Measurements from ENCODE around the gene C10orf71.
A peak's percentile ranks its signal among the peaks of the same experiment; 100 is the strongest.

Gene C10orf71

DNA sequence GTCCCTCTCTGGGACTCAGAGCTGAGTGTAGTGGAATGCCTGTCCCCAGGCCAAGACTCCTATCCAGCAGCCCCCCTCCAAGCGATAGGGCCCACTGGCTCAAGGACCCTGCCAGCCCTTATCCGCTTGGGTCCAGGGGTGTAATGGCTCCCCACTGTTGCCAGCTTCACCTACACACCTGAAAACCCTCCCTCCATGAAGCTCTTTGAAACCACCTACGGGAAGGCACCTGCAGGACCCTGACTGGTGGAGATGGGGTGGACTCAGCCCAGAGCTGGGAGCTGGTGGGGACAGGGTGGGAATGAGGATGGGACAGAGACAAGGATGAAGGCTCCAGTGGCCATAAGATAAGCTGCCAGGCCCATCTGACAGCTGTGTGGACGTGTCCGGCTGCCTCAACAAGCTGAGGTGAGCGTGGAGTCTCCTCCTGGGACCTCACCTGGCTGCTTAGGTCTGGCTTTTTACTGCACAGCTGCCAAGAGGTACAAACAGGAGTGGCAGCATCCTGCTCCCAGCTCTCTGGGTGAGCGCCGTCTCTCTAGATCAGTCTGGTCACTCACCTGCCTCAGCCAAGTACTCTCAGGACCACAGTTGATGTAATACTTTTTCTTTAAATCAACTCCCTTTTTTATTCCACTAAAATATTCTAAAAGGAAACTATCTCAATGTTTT lies 55.1 kb downstream of the C10orf71 start:
- DNase-seq (ENCODE audit: low read depth): no peak
- H3K4me3 ChIP-seq (ENCODE audit: low read depth, low read length): no peak overlapping the region

DNA sequence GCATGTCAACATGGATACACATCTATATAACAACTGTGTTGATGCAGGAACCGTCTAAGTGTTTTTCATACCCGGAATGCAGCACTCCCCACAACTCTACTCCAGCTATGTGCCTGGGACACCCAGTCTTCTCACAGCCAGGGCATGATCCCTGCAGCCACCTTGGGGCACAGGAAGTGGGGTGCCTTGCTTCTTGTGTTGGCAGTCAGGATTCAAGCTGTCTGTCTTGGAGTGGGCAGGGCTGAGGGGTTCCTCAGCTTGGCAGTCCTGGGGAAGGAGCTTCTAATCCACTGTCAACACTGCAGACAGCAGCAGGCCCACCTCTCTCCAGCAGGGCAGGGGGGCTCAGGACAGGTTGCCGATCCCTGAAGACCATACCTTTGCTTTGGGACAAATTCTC lies 55.6 kb downstream of the C10orf71 start:
- no peak for DNase-seq (ENCODE audit: low read depth)
- no peak overlapping the region for H3K4me3 ChIP-seq (ENCODE audit: low read depth, low read length)

DNA sequence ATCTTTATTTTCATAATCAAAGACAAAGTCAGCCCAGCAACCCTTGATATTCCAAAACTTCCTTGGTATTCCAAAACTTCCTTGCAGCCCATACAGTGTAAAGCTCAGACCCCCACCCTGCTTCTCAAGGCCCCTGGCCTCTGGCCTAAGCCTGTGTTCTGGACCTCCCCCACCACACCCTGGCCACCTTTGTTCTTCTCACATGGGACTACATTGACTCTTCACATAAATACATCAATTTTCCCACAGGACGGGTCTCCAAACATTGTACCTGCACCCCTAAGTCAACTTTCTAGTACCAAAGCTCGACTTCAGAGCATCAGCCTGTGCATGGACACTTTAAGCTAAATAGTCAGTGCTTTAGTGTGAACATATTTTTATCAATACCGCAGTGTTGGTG lies 56.3 kb downstream of the C10orf71 start:
- DNase-seq (ENCODE audit: low read depth): no peak
- no peak overlapping the region for H3K4me3 ChIP-seq (ENCODE audit: low read depth, low read length)

DNA sequence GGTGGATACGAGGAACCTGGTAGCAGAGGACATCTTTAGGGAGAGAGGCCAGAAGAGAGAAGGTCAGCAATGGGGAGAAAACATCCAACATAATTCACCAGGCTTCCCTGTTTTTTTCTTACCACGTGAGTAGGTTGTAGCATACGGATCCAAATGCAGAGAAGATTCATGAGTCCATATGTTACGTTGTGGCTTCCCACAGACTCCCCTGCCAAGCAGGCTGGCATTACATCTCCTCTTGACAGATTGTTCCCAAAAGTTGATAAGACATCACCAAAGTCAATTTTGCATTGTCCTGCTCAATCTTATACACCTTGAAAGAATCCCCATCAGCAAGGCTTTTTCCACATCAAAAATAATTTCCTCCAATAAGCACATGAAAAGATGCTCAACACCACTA lies 57.2 kb downstream of the C10orf71 start:
- DNase-seq (ENCODE audit: low read depth): no peak
- H3K4me3 ChIP-seq (ENCODE audit: low read depth, low read length): no peak overlapping the region

DNA sequence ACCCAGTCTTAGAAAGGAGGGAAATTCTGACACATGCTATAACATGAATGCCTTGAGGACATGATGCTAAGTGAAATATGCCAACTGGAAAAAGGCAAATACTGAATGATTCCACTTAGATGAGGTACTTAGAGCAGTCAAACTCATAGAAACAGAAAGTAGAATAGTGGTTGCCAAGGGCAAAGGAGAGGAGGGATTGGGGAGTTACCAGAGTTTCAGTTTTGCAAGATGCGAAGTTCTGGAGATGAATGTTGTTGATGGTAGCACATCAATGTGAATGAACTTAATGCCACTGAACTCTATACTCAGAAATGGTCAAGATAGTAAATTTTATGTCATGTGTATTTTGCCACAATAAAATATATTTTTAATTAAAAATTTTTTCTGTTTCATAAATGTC lies 58.0 kb downstream of the C10orf71 start:
- no peak for DNase-seq (ENCODE audit: low read depth)
- no peak overlapping the region for H3K4me3 ChIP-seq (ENCODE audit: low read depth, low read length)

DNA sequence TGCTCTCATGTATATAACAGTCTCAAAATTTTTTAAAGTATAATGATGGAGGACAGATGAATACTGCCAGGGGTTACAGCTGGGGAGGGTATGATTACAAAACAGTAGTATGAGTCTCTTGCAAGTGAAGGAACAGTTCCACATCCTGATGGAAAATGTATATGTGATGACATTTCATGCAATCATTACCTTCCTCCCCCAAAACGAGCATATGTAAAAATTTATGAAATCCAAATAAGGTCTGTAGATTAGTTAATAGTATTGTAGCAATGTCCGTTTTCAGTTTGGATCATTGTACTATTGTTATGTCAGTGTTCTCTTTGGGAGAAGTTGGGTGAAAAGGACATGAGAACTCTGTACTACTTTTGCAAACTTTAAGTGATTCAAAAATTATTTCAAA lies 58.9 kb downstream of the C10orf71 start:
- DNase-seq (ENCODE audit: low read depth): no peak
- H3K4me3 ChIP-seq (ENCODE audit: low read depth, low read length): no peak overlapping the region

DNA sequence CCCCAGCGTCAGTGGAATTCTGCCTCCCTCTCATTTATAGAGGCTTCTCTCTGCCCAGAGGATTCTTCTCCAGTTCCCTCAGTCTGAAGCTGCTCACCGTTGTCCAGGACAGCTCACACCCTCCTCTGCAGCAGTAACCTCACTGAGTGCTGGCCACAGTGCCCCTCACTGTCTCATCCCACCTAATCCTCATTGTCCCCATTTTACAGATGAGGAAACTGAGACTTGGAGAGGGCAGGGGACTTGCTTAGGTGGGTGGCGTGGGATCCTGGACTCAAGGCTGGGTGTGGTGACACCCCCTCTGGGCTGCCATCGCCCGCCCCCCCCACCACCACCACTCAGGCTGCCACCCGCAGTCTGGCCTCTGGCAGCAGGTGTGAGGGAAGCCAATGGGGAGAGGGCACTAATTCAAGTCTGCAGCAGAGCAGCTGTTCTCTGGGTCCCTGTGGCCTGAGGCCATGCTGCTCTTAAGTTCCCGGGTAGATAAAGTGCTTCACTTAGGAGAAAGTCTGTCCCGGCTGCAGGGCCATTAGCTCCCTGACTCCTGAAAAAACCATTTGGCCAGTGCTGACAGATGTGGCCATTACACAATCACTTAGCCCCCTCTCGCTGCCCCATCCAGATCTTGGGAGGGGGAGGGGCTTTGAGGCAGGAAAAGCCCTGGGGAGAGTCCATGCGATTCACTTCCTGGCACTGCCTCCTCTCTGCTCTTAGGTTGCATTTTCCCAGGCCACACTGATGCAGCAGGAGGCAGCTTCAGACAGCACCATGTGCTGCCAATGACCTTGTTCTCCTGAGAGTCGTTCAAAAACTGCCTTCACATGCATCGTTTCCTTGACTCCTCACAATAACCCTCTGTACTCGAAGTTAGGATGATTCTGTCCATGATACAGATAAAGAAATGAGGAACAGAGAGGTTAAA lies 60.6 kb downstream of the C10orf71 start:
- peak; percentile 49 for DNase-seq (ENCODE audit: low read depth)
- no peak overlapping the region for H3K4me3 ChIP-seq (ENCODE audit: low read depth, low read length)

DNA sequence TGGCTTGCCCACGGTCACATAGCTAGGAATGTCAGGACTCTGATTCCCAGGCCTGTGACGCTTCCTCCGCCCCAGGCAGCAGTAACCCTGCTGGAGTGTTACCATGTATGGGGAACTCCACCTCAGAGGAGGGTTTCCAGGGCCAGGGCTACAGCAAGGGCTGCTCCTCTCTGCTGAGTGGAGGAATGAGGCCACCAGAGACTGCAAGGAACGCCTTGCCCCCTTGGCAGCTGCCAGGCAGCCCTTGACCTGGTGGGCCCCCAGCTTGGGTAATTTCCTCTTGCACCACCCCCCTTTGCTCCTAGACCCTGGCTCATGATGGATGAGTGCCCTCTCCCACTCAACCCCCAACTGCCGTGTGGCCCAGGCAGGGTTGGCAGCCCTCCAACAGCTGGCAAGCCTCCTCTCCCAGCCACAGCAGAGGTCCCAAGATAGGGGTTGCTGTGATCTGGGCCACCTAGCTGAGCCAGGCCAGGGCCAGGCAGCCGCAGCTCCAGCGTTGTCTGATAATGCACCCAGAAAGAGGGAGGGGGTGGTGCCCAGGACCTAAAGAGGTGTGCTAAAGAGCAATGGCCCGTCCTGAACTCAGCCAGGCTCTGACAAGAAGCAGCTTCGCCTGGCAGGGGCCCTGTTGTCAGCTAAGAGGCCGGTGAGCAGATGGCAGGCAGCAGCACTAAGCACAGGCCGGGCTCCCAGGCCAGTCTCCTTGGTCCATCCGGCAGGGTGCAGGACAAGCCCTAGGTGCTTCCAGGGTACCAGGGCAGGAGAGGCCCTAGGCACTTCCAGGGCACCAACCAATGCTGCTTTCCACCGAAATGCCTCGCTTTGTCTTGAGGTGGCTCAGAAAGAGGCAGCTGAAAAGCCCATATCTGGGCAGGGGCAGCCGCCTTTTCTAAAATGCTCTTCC lies 61.6 kb downstream of the C10orf71 start:
- no peak for DNase-seq (ENCODE audit: low read depth)
- no peak overlapping the region for H3K4me3 ChIP-seq (ENCODE audit: low read depth, low read length)

DNA sequence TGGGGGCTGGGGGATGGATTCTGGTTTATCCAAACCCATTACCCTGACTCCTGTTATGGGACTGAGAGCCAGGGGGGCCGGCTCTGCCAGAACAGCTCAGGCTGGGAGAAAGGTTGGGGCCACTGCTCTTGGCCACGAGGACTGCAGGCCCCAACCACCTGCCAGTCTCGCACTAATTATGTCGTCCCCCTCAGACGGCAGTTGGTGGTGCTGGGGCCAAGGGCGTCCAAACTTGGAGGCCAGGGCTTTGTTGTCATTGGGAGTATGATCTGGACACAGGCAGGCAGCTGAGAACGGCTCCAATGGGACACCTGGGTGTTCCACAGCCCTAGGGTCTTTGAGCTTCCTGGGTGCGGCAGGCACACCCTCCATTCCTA lies 62.2 kb downstream of the C10orf71 start:
- no peak for DNase-seq (ENCODE audit: low read depth)
- no peak overlapping the region for H3K4me3 ChIP-seq (ENCODE audit: low read depth, low read length)

DNA sequence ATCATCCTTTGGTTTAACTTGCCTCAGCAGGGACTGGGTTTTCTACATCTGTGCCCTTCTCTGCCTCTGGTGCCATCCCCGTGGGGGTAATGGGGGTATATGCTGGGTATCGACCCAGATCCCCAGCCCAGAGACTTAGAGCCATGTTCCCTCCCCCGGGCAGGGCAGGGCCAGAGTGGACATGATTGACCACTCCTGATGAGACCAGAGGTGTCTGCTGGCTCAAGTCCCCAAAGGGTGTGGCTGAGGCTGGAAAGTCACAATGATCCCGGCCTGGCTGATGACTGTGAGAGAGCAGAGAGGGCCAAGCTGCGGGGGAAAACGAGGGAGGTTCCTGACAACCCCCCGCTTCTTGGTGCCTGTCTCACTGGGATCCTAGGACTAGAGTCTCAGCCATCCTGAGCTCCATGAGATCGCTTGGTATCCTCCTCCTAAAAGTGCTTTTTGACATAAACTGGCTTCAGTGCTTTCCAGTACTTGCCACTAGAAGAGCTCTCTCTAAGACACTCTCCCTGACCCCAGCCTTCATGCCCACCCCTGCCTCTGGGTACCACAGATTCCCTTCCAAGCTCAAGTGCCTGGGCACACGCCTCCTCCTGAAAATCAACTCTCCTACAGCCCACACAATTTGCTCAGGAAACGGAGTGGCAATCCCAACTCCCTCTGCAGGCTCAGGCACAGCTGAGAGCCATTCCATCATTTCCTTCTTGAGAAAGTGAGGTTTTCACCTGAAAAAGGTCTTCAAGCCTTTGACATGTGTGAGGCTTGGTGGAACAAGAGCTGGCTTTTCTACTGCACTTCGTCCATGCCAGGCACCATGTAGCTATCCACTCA lies 63.0 kb downstream of the C10orf71 start:
- no peak overlapping the region for H3K4me3 ChIP-seq (ENCODE audit: low read depth, low read length)
- DNase-seq (ENCODE audit: low read depth): no peak

DNA sequence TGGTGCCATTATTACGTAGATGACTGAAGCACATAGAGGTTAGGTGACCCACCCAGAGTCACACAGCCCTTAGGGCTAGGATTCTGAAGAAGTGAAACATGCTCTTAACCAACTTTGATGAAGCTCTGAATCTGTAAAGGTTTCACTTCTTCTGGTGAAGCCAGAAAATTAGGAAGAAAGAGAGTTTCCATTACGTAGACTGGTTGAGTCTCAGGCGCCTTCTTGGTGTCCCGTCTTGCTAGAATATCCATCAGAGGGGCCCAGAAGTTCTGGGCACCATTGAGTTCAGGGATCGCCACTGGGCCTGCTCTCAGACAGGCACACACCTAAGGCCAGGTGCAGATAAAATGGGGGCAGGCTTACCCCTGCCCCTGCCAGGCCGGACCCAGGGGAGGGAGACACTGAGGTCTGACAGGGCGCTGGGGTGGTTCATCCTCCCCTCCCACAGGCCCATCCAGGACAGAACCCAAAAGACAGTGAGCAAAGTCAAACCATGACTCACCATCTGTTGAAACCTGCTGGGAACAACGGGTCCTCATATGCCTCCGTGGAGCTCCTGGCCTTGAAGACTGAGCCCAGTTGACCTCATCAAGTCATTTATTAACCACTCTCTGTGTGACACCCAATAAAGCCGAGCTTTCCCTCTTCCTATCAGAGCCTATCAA lies 63.8 kb downstream of the C10orf71 start:
- no peak for DNase-seq (ENCODE audit: low read depth)
- no peak overlapping the region for H3K4me3 ChIP-seq (ENCODE audit: low read depth, low read length)

DNA sequence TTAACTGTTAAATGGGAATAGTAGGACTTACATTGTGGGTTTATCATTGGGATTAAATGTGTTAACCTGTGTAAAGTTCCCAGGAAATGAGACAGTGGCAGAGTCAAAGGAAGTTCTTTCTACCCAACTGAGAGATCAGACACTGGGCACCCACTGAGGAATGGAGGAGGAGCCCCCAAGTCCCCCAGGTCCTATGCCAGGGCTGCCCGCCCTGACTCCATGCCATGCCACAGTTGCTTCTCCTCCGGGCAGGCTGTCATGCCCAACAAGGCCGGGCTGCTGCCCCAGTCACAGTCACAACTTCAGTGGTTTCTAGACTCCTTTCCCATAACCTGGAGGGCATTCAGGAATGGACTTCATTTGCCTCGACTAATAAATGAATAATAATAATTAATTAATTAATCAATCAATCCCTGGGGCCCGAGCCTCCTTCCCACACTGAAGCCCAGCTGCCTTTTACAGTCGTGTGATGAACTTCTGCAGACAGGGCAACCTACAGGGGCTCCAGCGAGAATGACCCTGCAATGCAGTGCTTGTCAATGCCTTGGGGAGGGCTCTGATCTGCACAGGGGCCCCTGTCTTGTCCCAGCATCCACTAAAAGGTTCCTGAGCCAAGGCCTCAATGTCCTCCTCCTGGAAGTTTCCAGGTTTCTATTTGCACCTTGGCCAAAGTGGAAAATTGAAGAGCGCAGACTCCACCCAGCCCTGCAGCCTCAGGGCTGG lies 64.5 kb downstream of the C10orf71 start:
- no peak for DNase-seq (ENCODE audit: low read depth)
- H3K4me3 ChIP-seq (ENCODE audit: low read depth, low read length): no peak overlapping the region

DNA sequence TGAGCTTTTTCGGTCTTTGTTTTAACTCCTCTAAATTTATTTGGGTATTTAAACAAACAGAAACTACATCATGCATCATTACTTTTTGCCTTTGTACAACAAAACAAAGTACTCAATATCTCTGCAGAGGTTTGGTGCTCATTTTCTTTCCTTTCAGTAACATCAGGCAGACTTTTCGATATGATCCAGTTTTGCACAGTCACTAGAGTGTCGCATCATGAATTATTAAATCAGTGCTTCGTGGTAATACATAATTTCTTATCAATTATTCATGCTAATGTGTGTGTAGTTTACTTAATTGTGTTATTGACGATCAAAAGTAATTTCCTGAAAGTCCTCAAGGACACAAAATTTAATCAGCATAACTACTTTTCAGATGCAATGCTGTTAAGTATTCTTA lies 65.1 kb downstream of the C10orf71 start:
- H3K4me3 ChIP-seq (ENCODE audit: low read depth, low read length): no peak overlapping the region
- DNase-seq (ENCODE audit: low read depth): no peak

DNA sequence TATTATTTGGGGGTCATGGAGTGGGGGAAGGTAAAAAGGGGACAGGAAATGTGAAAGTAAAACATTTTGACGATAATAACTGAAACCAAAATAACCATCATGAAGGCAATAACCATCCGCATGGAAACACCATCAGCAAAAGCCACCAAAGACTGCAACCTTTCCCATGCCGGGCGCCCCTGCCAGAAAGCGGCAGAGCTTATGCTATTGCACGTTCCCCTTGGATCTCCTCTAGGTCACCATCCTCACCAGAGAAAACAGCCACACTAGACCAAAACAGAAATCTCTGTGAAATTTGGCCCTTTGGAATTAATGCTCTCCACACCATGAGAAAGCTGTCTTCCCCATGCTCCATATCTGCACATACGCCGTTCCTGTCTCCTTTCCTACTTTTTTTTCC lies 65.8 kb downstream of the C10orf71 start:
- H3K4me3 ChIP-seq (ENCODE audit: low read depth, low read length): no peak overlapping the region
- no peak for DNase-seq (ENCODE audit: low read depth)

DNA sequence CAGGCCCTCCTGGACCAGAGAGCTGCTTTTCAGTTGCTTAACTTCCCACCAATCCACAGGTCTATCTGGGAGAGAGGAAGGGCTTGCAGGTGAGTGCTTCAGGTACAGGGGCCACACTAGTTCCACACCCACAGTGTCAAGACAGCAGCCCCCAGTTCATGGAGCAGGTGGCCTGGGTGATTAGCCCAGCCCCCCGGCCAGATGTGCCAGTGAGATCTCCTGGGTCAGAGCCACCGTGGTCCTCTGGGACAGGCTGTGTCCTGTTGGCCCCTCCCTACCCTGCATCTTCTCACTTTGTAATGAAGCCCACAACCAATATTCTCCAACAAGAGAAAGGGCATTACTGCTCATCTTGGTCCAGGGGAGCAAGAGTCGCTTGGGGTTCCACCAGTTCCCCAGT lies 66.3 kb downstream of the C10orf71 start:
- no peak for DNase-seq (ENCODE audit: low read depth)
- H3K4me3 ChIP-seq (ENCODE audit: low read depth, low read length): no peak overlapping the region

DNA sequence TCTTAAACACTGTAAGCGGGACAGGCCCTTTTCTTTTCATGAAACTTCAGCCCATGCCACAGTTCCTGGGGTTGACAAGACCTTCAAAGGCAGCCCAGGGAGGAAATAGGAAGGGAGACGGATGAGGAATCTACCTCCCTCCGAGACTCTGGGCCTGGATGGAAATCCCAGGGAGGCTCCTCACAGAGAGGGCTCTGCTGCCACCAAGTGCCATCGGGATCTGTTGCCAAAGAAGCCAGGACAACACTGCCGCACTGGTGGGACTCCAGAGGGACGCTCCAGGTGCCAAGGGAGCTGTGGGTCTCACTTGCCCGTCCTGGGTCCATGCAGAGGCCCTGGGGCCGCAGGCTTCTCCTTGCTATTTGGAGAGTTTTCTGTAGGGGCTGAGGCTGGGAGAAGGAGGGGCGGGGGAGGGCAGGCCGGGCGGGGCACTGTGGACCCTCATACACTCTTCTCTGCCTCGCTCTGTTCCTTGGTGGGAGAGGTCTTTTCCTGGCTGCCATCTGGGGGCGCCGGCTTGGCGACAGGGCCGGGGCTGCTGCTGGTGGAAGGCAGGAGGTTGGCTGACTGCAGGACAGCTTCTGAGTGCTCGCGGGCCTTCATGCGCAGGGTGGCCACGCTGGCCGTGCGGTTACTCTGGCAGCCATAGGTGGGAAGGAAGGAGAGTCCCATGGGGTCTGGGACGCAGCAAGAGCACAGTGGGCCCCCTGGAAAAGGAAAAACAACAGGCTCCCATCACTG lies 66.9 kb downstream of the C10orf71 start:
- no peak for DNase-seq (ENCODE audit: low read depth)
- no peak overlapping the region for H3K4me3 ChIP-seq (ENCODE audit: low read depth, low read length)

DNA sequence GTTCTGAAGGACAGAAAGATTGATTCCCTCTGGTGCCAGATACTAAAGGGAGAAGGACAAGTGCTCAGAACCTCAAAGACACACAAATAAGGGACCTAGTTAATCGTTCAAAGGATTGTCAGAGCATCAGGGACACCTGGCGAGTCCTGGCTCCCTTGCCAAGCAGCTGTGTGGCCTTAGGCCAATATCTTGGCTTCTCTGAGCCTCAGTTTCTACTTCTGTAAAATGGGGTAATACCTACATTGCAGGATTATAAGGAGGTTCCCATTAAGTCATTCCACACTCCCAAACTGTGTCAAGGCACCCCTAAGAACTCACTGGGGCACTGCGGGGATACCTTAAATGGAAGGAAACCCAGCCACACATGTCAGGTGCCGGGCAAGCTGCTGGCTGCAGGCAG lies 67.5 kb downstream of the C10orf71 start:
- no peak for DNase-seq (ENCODE audit: low read depth)
- no peak overlapping the region for H3K4me3 ChIP-seq (ENCODE audit: low read depth, low read length)

Data from skeletal muscle cell (primary cell).